HEK293 (cell line): ENCODE results near the gene PON1.

ENCODE experiments used
- ATF2 ChIP-seq: fragments of 450-650 bp; formaldehyde crosslinking; IDR thresholded peaks from 2 replicates; pipeline ENCODE4 v1.5.1; 2016; ENCODE audit warnings: missing biosample characterization, missing genetic modification characterization, low read depth
- CTCF ChIP-seq: fragments of 450-650 bp; formaldehyde crosslinking; IDR thresholded peaks from 2 replicates; pipeline ENCODE4 v1.5.1; 2016; ENCODE audit warnings: missing biosample characterization, missing genetic modification characterization
- KLF10 ChIP-seq: fragments of 450-650 bp; IDR thresholded peaks from 2 replicates; pipeline ENCODE4 v1.5.1; 2018; ENCODE audit warnings: missing biosample characterization, mild to moderate bottlenecking, missing genetic modification characterization
- ZBTB49 ChIP-seq: fragments of 450-650 bp; formaldehyde crosslinking; IDR thresholded peaks from 2 replicates; pipeline ENCODE4 v1.5.1; 2016; ENCODE audit warnings: missing biosample characterization, missing genetic modification characterization, low read depth
- ZBTB8A ChIP-seq: fragments of 450-650 bp; formaldehyde crosslinking; IDR thresholded peaks from 2 replicates; pipeline ENCODE4 v1.5.1; 2016; ENCODE audit warnings: missing biosample characterization, missing genetic modification characterization
- ZNF513 ChIP-seq: fragments of 450-650 bp; IDR thresholded peaks from 2 replicates; pipeline ENCODE4 v1.5.1; 2018; ENCODE audit warnings: missing biosample characterization, missing genetic modification characterization
- ZNF660 ChIP-seq: fragments of 450-650 bp; IDR thresholded peaks from 2 replicates; pipeline ENCODE4 v1.5.1; 2018; ENCODE audit warnings: missing biosample characterization, mild to moderate bottlenecking, missing genetic modification characterization
- ZNF692 ChIP-seq: fragments of 450-650 bp; formaldehyde crosslinking; IDR thresholded peaks from 2 replicates; pipeline ENCODE4 v1.5.1; 2016; ENCODE audit warnings: missing biosample characterization, missing genetic modification characterization
- ZNF701 ChIP-seq: fragments of 450-650 bp; formaldehyde crosslinking; IDR thresholded peaks from 2 replicates; pipeline ENCODE4 v1.5.1; 2016; ENCODE audit warnings: missing biosample characterization, missing genetic modification characterization
- ZNF747 ChIP-seq: fragments of 450-650 bp; formaldehyde crosslinking; IDR thresholded peaks from 2 replicates; pipeline ENCODE4 v1.5.1; 2016; ENCODE audit warnings: missing biosample characterization, missing genetic modification characterization
- ZNF777 ChIP-seq: fragments of 450-650 bp; formaldehyde crosslinking; IDR thresholded peaks from 2 replicates; pipeline ENCODE4 v1.5.1; 2017; ENCODE audit warnings: missing biosample characterization, missing genetic modification characterization, borderline replicate concordance
- ZSCAN30 ChIP-seq: fragments of 450-650 bp; IDR thresholded peaks from 2 replicates; pipeline ENCODE4 v1.5.1; 2018; ENCODE audit warnings: missing biosample characterization, mild to moderate bottlenecking, missing genetic modification characterization, moderate library complexity

- TF ChIP-seq ZNF513 (no peak), CTCF (no peak), ZNF692 (tag by site-specific recombination) (no peak), ZBTB49 (tag by site-specific recombination) (no peak), KLF10 (no peak), ATF2 (tag by site-specific recombination) (no peak), ZBTB8A (tag by site-specific recombination) (no peak), ZNF777 (tag by site-specific recombination) (no peak), ZNF747 (tag by site-specific recombination) (no peak), ZSCAN30 (tag by site-specific recombination) (no peak), ZNF701 (no peak), ZNF660 (tag by site-specific recombination) (no peak)
Observed at GRCh38 chr7:95318501-95319100, 5.7 kb downstream of the PON1 start.
